Gastroesophageal sphincter (tissue), 4 donors: ENCODE measurements around the gene CNN2. TPM values are rescaled to one million over a fixed set of nuclear protein-coding genes. Genes with fewer than 3 reads are reported as not detected.

Source experiments
- ATAC-seq: fragments of 150-250 bp; one replicate; pipeline ENCODE4 v1.9.1; 2016; ENCODE audit warnings: mild to moderate bottlenecking, moderate library complexity
- H3K27ac ChIP-seq, 4 donors: fragments of 200-600 bp; sonication (generic) in 3 of 4; 1 replicate in 3 of 4; 2 replicates in 1 of 4; pipeline ENCODE4 v1.5.1; 2016 to 2019
- H3K27me3 ChIP-seq: fragments of 200-600 bp; sonication (generic); one replicate; pipeline ENCODE4 v1.5.1; 2019
- H3K36me3 ChIP-seq, 2 donors: fragments of 200-600 bp; sonication (generic); one replicate each; pipeline ENCODE4 v1.5.1; 2019; ENCODE audit warnings: control low read depth in 1 of 2
- H3K4me1 ChIP-seq, 3 donors: fragments of 200-600 bp; sonication (generic); 1 replicate in 2 of 3; 2 replicates in 1 of 3; pipeline ENCODE4 v1.5.1; 2016 to 2019; ENCODE audit warnings: control low read depth in 2 of 3
- H3K4me3 ChIP-seq, 2 donors: fragments of 200-600 bp; sonication (generic); one replicate each; pipeline ENCODE4 v1.5.1; 2019; ENCODE audit warnings: mild to moderate bottlenecking in 1 of 2, moderate library complexity in 1 of 2
- H3K9me3 ChIP-seq, 3 donors: fragments of 200-600 bp; sonication (generic); one replicate each; pipeline ENCODE4 v1.5.1; 2017 to 2019; ENCODE audit warnings: control low read depth in 2 of 3
- CTCF ChIP-seq, 4 experiments: fragments of 200-600 bp in 2 of 4; fragments of 450-650 bp in 2 of 4; sonication (generic) in 1 of 4; IDR thresholded peaks; one replicate each; pipeline ENCODE4 v1.5.1; 2017 to 2019; ENCODE audit warnings: antibody characterized with exemption in 4 of 4, mild to moderate bottlenecking in 2 of 4, moderate library complexity in 2 of 4
- EP300 ChIP-seq: sonication (generic); formaldehyde crosslinking; IDR thresholded peaks from one replicate; pipeline ENCODE4 v1.6.1; 2017; ENCODE audit warnings: antibody characterized with exemption, mild to moderate bottlenecking
- POLR2A ChIP-seq, 2 donors: fragments of 450-650 bp; IDR thresholded peaks; one replicate each; pipeline ENCODE4 v1.6.1; 2017; ENCODE audit warnings: antibody characterized with exemption in 2 of 2, mild to moderate bottlenecking in 2 of 2, moderate library complexity in 1 of 2
- POLR2AphosphoS5 ChIP-seq: sonication (generic); formaldehyde crosslinking; IDR thresholded peaks from one replicate; pipeline ENCODE4 v1.6.1; 2017; ENCODE audit warnings: antibody characterized with exemption
- WGBS, 2 donors: methylation state at CpG; one replicate each; pipeline ENCODE4 v1.1.5; 2018; ENCODE audit warnings: low coverage in 1 of 2; 5-methylcytosine and 5-hydroxymethylcytosine counted together
- total RNA-seq, 4 donors: library from RNA; depleted of rRNA; stranded (reverse); fragments of >200 nt; gene quantifications; one replicate each; pipeline ENCODE4 v1.1.0, GENCODE V29; 2016

CNN2 gene
- total RNA-seq: 100 to 1,000 TPM in 1 of 4 donors, 10 to 100 TPM in 3; 52.9 to 103 (median 75.2) TPM

DNA sequence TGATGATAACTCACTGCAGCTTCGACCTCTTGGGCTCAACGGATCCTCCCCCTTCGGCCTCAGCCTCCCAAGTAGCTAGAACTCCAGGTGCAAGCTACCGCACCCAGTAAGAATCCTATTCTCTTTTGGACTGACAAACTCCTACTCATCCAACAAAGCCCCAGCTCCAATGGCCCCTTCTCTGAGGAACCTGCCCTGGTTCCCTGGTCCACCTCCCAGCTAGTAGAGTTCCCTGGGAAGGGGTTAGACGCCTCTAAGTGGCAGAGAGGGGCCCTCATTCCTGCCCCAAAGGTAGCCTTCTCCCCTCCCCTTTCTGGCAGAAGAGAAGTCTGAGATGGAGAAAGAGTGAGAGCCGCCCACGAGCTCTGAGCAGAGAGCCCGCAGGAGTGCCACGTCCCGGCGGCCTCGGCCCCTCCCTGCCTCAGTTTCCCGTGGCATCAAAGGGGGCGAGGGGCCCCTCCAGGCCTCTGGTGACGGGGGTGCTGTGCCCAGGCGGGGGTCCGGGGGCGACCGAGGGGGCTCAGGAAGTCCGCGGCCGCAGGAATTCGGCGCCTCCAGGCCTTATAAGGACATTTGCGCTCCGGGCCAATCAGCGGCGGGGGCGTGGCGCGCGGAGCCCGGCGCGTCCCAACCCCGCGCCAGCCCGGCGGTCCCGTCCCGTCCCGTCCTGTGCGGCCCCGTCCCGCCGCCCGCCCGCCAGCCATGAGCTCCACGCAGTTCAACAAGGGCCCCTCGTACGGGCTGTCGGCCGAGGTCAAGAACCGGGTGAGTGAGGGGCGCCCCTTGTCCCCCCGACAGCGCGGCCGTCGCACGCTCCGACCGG lies at the start of gene CNN2:
Gene CNN2, plus strand, starts transcription at position 649 of the 823 bp plus-strand sequence. Its CDS starts 54 bp downstream, at position 703.
- WGBS, 2 donors: 42 to 69% methylated on average over 3 to 5 of the region's 63 CpGs
- Histone ChIP-seq H3K4me3 (peak within 1 kb of the TSS; percentile 82 to 95), H3K27me3 (peaks cover 4% of the 10 kb centered on the region), H3K27ac (peak within 1 kb of the TSS; percentile 96 to 99 (median 98)), H3K36me3 (peaks cover 0 to 6% of the 10 kb centered on the region in 2 donors), H3K4me1 (peaks cover 0 to 79% (median 21%) of the 10 kb centered on the region in 3 donors), H3K9me3 (no peaks in the 10 kb centered on the region)
- TF ChIP-seq EP300 (no peak), POLR2A (IDR thresholded peaks at IDR 0.05) (peak; percentile 97 to 98), POLR2AphosphoS5 (peak; percentile 97), CTCF (IDR thresholded peaks at IDR 0.05) (no peak)
- ATAC-seq: peak; percentile 76

DNA sequence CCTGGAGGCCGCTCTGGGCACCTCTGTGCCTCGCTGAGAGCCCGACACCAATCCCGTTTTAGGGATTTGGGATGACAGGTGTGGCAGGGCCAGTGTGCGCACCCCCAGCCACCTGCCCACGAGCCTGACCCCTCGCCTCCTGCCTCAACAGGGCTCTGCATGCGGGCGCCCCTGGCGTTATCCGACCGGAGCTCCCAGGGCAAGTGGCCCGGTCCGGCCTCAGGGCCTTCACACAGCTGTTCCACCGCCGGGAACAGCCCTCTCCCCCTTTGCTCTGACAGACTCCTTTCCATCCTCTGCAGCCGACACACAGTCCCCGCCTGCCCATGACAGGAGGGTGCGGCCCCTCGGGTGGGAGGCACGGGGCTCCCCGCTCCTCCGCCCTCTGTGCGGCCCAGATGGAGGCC lies 49.3 kb upstream of the CNN2 start:
- Histone ChIP-seq H3K27me3 (peaks cover 12% of the 10 kb centered on the region), H3K27ac (no peak overlapping the region), H3K4me1 (peaks cover 0 to 7% (median 0%) of the 10 kb centered on the region in 3 donors), H3K9me3 (no peaks in the 10 kb centered on the region), H3K36me3 (peaks cover 0 to 4% of the 10 kb centered on the region in 2 donors), H3K4me3 (no peak overlapping the region)
- WGBS, 2 donors: no CpG with 5 or more reads among the region's 24 CpGs
- no peak for TF ChIP-seq POLR2AphosphoS5
- no peak for TF ChIP-seq CTCF (IDR thresholded peaks at IDR 0.05)
- no peak for TF ChIP-seq EP300
- no peak for TF ChIP-seq POLR2A (IDR thresholded peaks at IDR 0.05)
- no peak for ATAC-seq

- H3K4me3 ChIP-seq: no peak overlapping the region
- no peaks in the 10 kb centered on the region for H3K36me3 ChIP-seq
- H3K9me3 ChIP-seq: no peaks in the 10 kb centered on the region
- no peak for ATAC-seq
- TF ChIP-seq POLR2AphosphoS5 (no peak), CTCF (IDR thresholded peaks at IDR 0.05) (no peak), POLR2A (IDR thresholded peaks at IDR 0.05) (no peak), EP300 (no peak)
- H3K27ac ChIP-seq: no peak overlapping the region
- peaks cover 0 to 27% (median 11%) of the 10 kb centered on the region in 3 donors for H3K4me1 ChIP-seq
- peaks cover 12% of the 10 kb centered on the region for H3K27me3 ChIP-seq
- WGBS, 2 donors: no CpG with 5 or more reads among the region's 19 CpGs
These were observed 47.1 kb upstream of the CNN2 start for GRCh38 chr19:979318-979741.

- H3K4me3 ChIP-seq: no peak overlapping the region
- H3K27me3 ChIP-seq: peaks cover 12% of the 10 kb centered on the region
- no peaks in the 10 kb centered on the region for H3K36me3 ChIP-seq
- no peak for TF ChIP-seq POLR2AphosphoS5
- TF ChIP-seq EP300: no peak
- no peak for TF ChIP-seq POLR2A (IDR thresholded peaks at IDR 0.05)
- TF ChIP-seq CTCF (IDR thresholded peaks at IDR 0.05): no peak
- 80% methylated on average over 2 of the region's 32 CpGs; no CpG with 5 or more reads in 1 of the 2 donors for WGBS, 2 donors
- no peak overlapping the region for H3K27ac ChIP-seq
- H3K4me1 ChIP-seq: peaks cover 0 to 36% (median 18%) of the 10 kb centered on the region in 3 donors
- no peak for ATAC-seq
- H3K9me3 ChIP-seq: no peaks in the 10 kb centered on the region
These were observed 46.0 kb upstream of the CNN2 start for GRCh38 chr19:980133-980998.
